Islet of Langerhans (tissue), 1 donor: ENCODE data around the gene RNASE7.
"Not testable (repeated sequence)": the region's sequence is repeated elsewhere in the genome, so short reads cannot be mapped to it uniquely, and the experiment has no call there.

Source experiments
- FAIRE-seq: peaks from one replicate; lab custom pipeline; 2011; peaks lifted over from hg19 to GRCh38; lab: Jason Lieb, UNC

Gene RNASE7

DNA sequence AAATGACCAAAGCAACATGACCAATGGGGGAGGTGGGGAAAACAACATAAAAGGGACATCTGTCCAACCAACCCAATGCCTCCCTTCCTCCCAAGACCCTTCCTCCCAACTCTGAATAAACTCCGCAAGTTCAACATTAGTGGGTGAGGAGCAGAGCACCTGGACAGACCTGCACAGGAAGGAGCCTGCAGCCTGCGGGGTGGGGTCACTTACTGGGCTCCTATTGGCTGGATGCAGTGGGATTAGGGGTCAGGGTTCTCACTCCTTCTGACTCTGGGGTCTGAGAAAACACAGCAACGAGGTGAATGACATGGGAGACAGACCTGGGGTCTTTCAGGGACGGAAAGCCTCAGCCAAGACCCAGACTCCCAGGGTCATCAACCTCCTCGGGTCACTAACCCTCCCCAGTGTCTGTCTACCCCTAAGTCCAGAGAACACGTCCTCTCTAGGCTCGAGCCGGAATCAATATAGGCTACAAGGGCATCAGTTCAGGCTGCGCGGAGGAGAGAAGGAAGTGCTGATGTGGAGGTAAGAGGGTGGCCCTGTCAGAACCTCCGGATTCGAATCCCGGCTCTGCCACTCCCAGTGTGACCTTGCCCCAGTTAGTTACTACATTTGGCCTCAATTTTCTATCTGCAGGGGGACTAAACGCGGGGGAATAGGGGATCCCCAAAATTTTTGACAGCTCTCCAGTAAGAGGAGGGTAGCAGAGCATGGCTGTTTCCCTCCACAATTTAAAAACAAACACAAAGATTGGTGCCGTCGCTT is 18.2 kb upstream of the RNASE7 start:
- no peak for FAIRE-seq

DNA sequence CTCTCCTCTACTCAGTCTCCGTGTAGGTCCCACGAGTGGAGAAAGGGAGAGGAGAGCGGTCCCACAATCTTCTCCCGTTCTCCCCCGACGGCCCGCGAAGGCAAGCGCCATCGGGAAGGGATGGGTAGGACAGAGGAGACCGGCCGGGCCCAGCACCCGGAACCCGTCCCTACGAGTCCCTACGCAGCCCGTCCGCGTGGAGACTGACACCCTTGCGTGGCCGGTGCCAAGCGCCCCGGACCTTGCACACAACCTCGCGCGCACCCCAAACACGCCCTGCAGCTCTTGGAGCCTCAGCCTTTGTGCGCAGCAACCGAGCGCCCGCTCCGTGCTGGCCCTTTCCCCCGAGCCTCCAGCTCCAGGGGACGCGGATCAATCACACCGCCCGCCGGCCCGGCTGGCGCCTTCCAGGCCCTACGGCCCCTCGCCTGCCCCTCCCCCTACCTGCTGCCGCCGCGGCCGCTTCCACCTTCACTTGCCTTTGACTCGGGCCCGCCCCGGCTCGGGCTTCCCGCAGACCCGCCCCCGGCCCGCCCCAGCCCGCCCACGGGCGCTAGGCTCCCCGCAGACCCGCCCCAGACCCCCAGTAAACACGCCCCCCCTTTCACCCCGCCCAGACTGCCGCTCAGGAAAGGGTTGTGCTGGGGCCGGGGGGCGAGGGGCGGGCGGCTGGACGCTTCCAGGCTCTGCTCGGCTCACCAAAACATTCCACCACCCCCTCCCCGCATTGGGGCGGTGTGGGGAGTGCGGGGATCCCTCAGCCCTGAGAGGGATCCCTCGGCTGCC is 17.4 kb upstream of the RNASE7 start, which contains the start of gene NDRG2:
TSS of gene NDRG2 (minus strand) at position 477 of the 786 bp plus-strand sequence. CDS start 1,746 bp downstream, outside the sequence.
- no peak for FAIRE-seq

DNA sequence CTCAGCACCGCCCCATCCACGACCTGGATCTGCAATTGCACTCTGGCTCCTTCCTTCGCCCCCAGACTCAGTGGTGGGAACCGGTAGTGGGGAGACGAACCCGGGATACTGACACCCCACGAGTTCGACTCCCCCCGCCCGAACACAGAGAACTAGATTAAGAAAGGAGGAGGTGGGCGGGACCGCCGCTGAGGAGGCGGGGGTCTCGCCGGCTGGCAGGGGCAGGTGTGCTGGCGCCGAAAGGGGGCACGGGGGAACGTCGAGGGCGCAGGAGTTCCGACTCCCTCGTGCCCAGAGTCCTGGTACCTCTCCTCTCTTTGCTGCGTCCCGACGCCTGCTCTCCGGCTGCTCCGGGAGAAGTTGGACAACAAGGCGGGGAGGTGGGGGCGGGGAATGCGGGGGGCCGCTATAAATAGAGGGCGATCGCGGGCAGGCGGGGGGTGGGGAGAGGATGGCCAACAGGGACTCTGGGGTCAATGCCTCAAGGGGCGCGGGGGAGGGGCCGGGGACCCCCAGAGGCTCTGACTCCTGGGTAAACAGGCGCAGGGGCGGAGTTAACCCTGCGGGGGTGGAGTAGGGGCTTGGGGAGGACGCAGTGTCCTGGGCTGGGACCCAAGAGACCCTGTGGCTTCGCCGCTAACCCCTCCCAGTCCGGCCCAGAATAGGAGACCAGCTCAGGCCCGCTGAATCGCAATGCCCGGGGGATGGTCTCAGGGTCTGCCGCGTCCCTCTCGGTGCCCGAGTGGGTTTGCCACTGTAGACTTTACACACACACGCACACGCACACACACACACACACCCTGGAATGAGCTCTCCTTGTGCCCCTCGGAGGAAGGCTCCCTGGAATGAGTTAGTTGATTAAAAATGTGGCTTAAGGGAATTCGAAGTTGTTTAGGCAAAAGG is 16.5 kb upstream of the RNASE7 start:
- FAIRE-seq = no peak

DNA sequence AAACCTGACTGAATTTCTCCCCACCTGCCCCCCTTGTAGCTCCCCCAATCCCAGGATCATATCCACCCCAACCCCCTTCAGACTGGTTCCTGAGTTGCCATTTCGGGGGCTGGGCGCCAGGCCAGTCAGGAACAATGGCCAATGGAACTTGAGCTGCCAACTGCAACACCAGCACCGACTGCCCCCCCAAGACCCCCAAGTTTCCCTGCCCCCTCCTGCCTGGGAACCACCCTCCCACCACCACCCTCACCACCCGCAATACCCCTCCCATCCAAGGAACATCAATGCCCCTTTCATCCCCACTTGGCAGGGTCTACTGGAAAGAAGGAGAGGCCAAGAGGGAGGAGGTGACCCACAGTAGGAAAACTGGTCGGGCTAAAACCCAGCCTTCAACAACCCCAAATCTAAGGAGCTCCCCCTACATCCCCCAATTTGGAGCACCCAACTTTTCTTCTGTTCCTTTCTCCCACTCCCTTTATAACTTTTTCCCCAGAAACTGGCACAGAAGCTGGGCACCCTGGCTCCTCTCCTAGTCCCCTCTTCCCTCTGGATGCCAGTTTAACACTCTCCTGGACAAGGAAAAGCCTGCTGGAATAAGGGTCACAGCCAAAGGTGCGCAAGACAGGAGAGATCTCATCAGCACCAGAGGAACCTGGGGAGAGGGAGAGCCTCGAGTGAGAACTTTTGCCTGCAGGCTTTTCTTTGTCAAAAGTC is 15.7 kb upstream of the RNASE7 start:
- no peak for FAIRE-seq

- no peak for FAIRE-seq
These were observed 15.2 kb upstream of the RNASE7 start for GRCh38 chr14:21026988-21027315.

- no peak for FAIRE-seq
These were observed 12.2 kb upstream of the RNASE7 start, which contains the start of gene TPPP2 for GRCh38 chr14:21029917-21030316. TSS of gene TPPP2 (plus strand) at chr14:21030217. CDS start at chr14:21030582, 365 bp downstream.

GRCh38 chr14:21030531-21030930 is 11.6 kb upstream of the RNASE7 start:
- no peak for FAIRE-seq

- no peak for FAIRE-seq
These were observed 9.6 kb upstream of the RNASE7 start for GRCh38 chr14:21032326-21033132.

GRCh38 chr14:21033133-21033698 is 8.9 kb upstream of the RNASE7 start:
- no peak for FAIRE-seq

DNA sequence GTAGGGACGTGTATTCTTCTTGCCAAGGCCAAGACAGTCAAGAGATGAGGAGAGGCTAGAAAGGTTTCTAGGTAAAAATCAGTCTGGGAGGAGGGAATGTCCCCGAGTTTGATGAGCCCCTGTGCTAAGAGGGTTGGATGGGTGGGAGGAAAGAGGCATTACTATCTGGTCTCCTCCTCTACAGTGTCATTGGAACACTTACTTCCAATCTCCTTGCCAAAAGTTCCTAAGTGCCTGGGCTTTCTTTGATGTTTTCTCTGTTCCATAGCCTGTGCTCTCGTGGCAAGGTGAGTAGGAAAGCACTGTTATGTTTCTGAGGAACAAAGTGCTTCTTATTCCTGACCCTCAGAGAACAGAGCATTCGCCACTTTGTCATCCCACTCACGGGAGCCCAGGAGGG is 7.5 kb upstream of the RNASE7 start, which contains the start of gene RNASE13:
TSS of gene RNASE13 (minus strand) at position 101 of the 400 bp plus-strand sequence. CDS start 519 bp downstream, outside the sequence.
- no peak for FAIRE-seq

DNA sequence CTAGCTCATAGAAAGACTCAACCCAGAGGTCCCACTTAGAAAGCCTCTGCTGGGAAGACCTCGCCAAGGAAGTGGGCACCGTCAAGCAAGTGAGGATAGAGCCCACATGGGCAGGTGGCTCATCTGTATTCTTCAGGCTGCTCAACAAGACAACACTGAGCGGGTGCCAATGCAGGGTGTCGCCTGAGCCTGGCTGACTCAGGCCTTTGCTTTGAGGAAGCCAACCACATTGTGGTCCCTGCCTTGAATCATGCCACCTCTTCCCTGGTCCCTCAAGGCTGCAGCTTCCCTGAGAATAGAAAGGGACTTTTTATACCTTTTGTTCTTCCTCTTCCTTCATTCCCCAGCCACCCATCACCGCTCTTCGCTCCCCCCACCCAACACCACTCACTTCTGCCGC is 5.4 kb upstream of the RNASE7 start:
- FAIRE-seq = no peak

DNA sequence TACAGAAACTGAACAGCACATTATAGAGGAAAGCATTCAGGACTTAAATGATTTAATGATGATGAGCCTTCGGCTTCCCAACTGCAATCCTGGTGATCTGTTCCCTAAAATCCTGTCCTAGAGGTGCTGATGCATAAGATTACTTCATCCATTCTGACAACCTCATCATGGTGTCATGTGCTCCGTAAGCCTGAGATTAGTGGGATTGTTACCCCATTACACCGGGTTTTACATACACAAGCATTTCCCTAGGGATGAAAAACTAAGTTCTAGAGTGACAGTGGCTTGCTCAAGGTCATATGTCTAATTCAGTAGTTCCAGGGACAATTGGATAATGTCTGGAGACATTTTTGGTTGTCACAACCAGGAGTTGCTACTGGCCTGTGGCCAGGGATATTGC is 5.0 kb upstream of the RNASE7 start:
- no peak for FAIRE-seq

DNA sequence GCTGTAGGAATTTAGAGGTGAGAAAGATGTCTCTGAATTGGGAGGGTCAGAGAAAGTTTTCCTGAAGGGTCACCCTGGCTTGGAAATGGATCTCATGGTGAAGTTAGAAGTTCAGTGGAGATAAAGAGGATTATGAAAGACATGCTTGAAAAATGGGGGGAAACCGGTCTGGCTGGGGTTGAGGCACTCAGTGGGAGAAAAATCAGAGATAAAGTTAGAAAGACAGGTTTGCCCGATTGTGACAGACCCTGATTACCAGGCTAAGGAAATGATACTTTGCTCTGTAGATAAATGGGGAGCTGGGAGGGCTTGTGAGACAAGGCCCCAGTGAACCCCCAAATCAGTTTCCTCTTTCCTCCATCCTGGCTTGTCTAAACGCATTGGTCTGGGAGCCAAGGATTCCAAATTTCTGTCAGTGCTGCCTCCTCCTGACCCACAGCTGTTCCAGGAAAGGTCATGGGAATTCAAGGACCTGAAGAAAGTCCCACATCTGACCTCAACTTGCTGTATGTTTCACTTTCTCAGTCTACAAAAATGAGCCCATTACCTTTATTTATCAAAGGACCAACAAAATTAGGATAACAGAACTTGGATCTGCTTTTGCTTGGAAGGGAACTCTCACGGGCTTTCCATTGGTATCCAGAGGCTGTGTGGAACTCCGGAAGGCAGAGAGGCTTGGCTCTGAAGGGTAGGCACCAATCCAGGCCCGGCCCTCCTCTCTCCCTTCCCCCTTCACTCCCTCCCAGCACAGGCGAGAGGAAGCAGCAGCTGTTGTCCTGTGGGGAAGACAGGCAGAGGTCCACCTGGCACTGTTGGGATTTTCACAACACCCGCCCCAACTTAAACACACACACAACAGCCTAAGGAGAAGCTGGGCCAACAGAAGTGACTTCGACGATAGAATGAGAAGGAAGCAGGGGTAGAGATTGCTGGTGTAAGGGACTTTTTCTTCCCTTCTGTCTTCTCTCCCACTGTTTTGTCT is 3.4 kb upstream of the RNASE7 start:
- FAIRE-seq = no peak

DNA sequence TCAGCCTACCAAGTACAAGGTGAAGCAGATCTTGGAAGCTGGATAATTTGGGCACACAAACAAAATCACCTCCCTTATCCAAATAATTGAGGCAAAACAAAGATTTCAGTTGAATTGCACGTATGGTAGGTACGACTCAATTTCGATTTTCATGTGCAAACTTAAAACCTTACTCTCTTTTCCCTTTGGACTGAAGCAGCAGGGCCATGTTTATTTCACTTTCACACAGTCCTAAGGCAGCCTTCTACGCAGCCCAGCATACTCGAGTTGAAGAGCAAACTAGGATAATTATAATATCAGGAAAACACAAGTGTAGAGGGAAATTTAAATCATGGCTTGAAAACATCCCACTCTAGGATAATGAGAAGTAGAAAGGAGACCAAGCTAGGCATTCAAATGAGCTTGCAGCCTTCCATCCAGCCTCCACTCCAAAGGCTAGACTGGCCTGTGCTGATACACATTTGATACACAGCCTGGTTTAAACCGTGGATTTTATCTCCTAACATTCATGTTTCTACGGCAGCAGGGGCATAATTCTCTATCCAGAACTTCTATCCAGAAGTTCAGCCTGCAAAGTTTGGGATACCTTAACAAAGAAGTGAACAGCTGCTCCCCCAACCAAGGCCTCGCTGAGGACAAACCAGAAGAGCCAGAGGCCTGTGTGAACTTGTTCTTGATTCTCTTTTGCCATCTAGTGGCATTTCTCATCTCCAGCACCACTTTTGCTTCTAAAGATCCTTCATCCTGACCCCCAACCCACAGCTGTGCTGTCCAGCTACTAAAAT is 2.4 kb upstream of the RNASE7 start:
- no peak for FAIRE-seq

DNA sequence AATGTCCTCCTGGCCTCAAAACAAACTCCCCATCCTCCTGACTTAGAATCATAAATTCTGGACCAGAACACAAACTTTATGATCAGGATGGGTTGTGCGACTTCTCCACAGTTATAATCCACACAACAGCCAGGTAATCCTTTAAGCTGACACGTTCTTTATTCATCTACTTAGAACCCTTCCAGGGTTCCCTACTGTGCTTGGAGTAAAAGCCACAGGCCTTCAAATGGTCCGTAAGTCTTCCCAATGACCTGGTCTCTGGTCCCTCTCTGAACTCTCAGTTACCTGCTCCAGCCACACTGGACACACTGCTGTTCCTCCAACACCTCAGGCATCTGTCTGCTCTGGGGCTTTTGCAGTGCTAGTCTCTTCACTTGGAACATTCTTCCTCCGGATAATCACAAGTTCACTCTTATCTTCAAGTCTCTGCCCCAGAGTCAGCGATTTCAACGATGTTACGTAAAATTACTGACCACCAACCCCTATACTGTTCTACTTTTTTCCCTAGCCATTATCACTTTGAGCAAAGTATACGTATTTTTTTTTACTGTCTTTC is 1.7 kb upstream of the RNASE7 start:
- FAIRE-seq = no peak

GRCh38 chr14:21040941-21041340 is 1.2 kb upstream of the RNASE7 start:
- FAIRE-seq = not testable (repeated sequence)

DNA sequence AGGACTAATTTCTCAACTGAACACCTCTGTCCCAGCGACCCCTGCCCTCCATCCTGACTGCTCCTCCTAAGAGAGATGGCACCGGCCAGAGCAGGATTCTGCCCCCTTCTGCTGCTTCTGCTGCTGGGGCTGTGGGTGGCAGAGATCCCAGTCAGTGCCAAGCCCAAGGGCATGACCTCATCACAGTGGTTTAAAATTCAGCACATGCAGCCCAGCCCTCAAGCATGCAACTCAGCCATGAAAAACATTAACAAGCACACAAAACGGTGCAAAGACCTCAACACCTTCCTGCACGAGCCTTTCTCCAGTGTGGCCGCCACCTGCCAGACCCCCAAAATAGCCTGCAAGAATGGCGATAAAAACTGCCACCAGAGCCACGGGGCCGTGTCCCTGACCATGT is 756 bp downstream of the RNASE7 start:
- no peak for FAIRE-seq

- FAIRE-seq = no peak
These were observed 1.3 kb downstream of the RNASE7 start for GRCh38 chr14:21043387-21043973.
